GM19239 (cell line): Measurements from ENCODE around the gene EYA2.
A peak's percentile ranks its signal among the peaks of the same experiment; 100 is the strongest.
"Not testable (repeated sequence)": the region's sequence is repeated elsewhere in the genome, so short reads cannot be mapped to it uniquely, and the experiment has no call there.

Experiments
- DNase-seq: peaks from one replicate; pipeline ENCODE4 v3.0.0; 2011; ENCODE audit warnings: low spot score; ENCODE audit not compliant: insufficient read length
- FAIRE-seq: peaks from 2 replicates; lab custom pipeline; 2011; peaks lifted over from hg19 to GRCh38; lab: Jason Lieb, UNC

The EYA2 gene

GRCh38 chr20:47181056-47181862 is 286.6 kb downstream of the EYA2 start:
- DNase-seq (peak; percentile 62), FAIRE-seq (peak; percentile 80)

- FAIRE-seq (no peak), DNase-seq (no peak)
Measured at GRCh38 chr20:47183367-47183766, 288.7 kb downstream of the EYA2 start.

GRCh38 chr20:47187450-47188195 is 293.0 kb downstream of the EYA2 start:
- no peak for DNase-seq
- no peak for FAIRE-seq

- DNase-seq (no peak), FAIRE-seq (no peak)
Measured at GRCh38 chr20:47188540-47188939, 293.9 kb downstream of the EYA2 start.

- no peak for DNase-seq
- no peak for FAIRE-seq
Measured at GRCh38 chr20:47189060-47189459, 294.4 kb downstream of the EYA2 start.

- FAIRE-seq, result no peak
- DNase-seq, result no peak
Measured at GRCh38 chr20:47191074-47191673, 296.5 kb downstream of the EYA2 start.

- no peak for FAIRE-seq
- no peak for DNase-seq
Measured at GRCh38 chr20:47191956-47192355, 297.3 kb downstream of the EYA2 start.

GRCh38 chr20:47195573-47195972 is 300.9 kb downstream of the EYA2 start:
- DNase-seq, result no peak
- no peak for FAIRE-seq

- DNase-seq (peak; percentile 80), FAIRE-seq (no peak)
Measured at GRCh38 chr20:47196091-47197081, 301.7 kb downstream of the EYA2 start.

GRCh38 chr20:47198254-47198671 is 303.6 kb downstream of the EYA2 start:
- FAIRE-seq (peak; percentile 4), DNase-seq (no peak)

- DNase-seq (no peak), FAIRE-seq (no peak)
Measured at GRCh38 chr20:47198996-47199552, 304.4 kb downstream of the EYA2 start.

- DNase-seq (no peak), FAIRE-seq (no peak)
Measured at GRCh38 chr20:47201074-47201730, 306.6 kb downstream of the EYA2 start.

GRCh38 chr20:47202733-47203667 is 308.4 kb downstream of the EYA2 start:
- DNase-seq (no peak), FAIRE-seq (no peak)

- FAIRE-seq (no peak), DNase-seq (no peak)
Measured at GRCh38 chr20:47204008-47204849, 309.6 kb downstream of the EYA2 start.

- DNase-seq, FAIRE-seq: not testable (repeated sequence)
Measured at GRCh38 chr20:47204850-47205122, 310.1 kb downstream of the EYA2 start.

GRCh38 chr20:47205577-47206123 is 311.0 kb downstream of the EYA2 start:
- no peak for DNase-seq
- FAIRE-seq, result peak; percentile 28

GRCh38 chr20:47206552-47206951 is 311.9 kb downstream of the EYA2 start:
- not testable (repeated sequence) for FAIRE-seq, DNase-seq
